SHP77 treated with DMSO at 0.1 percent for 48 hours (cell line): ENCODE results near the gene C1QTNF8.

ENCODE experiments used
- DNase-seq: peaks from one replicate; lab custom pipeline; 2025; lab: John Stamatoyannopoulos, UW

C1QTNF8 gene

DNA sequence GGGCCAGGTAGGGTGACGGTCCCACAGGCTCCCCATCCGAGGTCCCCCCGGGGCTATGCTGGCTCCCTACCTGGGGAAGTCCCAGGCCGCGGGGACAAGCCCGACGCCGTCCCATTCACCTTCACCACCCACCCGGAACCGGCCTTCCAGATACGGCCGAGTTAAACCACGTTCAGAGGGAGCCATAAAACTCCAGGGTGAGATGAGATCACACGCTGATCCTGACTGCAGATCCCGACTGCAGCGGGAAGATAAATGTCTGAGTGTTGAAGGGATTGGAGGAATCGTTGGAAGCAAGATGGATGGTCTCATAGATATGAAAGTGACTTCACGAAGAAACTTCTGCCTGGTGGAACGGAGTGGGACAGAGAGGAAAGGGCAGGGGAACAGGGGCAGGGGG, 13.6 kb upstream of the C1QTNF8 start:
- no peak for DNase-seq

- DNase-seq = no peak
Observed at GRCh38 chr16:1108299-1109252, 12.5 kb upstream of the C1QTNF8 start.

DNA sequence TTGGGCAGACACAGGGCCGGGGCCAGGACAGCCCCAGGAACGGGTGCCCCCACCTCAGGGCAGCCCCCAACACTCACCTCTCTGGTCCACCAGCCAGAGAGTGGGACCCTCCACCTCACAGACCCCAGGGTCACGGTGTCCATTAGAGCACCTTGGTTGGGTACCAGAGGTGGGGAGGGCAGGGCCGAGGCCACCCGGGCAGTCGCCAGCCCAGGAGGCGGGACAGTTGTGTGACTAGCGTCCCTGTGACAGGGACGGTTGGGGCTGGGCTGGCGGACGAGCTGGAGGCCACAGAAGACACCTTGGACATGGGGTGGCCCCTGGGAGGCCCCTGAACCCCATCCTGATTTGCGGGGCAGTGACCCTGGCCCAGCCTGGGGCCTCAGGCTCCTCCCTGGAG, 11.7 kb upstream of the C1QTNF8 start:
- no peak for DNase-seq

DNA sequence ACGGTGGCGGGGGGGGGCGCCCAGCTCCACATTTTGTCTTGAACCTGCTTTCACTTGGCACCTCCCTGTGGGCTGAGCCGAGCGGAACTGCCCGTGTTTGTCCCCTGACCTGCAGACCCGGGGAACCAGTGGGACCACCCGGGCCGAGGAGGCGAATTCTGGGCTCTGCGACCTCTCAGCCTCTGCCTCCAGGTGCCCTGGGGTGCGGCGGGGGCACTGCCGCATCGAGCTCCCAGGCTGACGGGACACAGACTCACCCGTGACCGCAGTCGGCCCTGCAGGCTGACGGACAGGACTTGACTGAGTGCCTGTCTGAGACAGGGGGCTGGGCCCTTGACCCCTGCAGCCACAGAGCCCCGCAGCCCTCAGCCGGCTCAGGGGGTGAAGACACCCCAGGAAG, 11.1 kb upstream of the C1QTNF8 start:
- DNase-seq = no peak

- DNase-seq = no peak
Observed at GRCh38 chr16:1106659-1107058, 10.6 kb upstream of the C1QTNF8 start.

DNA sequence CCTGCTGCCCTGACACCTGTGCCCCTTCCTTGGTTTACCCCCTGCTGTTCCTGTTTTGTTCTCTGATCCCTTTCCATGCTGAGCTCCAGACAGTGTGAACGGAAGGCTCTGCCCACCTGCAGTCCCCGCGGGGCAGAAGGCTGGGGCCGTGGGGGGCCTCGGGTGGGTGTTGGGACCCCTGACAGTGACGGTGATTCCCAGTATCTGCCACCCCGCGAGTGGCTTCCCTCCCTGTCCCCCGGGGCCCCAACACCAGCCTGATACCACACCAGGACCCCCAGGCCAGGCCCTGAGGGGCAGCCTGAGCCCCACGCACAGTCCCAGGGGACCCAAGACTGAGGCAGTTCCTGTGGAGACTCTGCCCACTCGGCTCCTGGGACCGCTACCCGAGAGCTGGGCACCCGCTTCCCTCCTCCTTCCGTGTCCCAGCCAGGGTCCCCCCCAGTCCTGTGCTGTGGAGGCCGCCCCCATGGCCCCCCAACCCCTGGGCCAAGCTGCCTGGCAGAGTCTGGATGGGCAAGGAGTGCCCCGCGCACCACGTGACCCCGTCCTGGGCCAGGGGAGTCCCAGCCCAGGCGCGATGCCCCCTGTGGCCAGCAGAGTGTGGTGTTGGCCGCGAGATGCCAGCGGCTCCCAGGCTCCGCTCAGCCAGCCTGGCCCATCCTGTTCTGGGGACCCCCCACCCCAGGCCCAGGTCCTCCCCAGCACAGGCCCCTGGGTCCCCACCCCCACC, 10.0 kb upstream of the C1QTNF8 start:
- no peak for DNase-seq

DNA sequence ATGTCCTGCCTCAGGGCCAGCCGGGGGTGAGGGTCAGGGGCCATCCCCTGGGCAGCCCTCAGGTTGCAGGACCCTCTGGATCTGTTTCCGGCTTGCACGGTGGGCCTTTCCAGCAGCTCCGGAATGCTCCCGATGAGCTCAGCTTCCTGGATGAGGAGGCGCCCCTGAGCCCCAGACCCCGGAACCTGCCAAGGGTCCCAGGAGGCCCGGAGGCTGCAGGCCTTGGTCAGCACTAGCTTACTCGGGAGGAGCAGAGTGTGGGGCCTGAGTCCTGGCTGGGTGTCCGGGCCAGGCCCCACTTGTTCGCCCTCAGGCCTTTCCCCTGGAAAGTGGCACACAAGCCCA, 7.6 kb upstream of the C1QTNF8 start:
- DNase-seq = no peak

- DNase-seq = no peak
Observed at GRCh38 chr16:1102921-1103635, 7.0 kb upstream of the C1QTNF8 start.

DNA sequence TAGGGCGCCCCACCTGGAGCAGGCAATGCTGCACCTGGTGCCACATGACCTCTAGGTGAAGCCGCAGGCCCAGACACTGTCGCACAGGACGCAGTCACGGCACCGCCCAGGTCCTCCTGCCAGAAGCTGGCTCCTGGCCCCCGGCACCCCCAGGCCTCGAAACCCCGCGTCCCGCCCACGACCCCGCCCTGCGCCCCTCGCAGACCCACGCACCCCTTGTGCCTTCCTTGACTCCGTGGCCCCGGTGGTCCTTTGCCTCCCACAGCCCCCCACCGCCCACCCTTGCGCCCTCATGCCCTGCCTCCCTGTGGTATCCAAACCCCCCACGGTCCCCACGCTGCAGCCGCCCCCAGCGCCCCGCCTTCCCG, 6.3 kb upstream of the C1QTNF8 start:
- DNase-seq = no peak

- DNase-seq = no peak
Observed at GRCh38 chr16:1101573-1102332, 5.7 kb upstream of the C1QTNF8 start.

DNA sequence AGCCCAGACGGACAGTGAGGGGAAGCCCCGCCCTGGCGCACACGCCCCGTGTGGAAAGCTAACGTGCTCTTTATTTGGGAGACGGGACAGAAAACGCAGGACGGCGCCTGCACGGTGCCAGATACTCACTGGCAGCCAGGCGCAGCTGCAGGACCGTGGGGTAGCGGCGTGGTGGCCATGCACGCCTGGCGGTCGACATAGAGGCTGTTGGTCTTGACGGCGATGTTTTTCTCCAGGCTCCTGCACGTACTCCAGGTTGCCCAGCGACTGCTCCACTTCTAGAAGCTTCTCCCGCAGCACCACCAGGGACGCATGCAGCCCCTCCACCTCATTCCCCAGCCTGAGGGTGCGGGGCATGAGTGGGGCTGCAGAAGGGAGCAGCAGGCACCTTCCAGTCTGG, 5.1 kb upstream of the C1QTNF8 start:
- no peak for DNase-seq

DNA sequence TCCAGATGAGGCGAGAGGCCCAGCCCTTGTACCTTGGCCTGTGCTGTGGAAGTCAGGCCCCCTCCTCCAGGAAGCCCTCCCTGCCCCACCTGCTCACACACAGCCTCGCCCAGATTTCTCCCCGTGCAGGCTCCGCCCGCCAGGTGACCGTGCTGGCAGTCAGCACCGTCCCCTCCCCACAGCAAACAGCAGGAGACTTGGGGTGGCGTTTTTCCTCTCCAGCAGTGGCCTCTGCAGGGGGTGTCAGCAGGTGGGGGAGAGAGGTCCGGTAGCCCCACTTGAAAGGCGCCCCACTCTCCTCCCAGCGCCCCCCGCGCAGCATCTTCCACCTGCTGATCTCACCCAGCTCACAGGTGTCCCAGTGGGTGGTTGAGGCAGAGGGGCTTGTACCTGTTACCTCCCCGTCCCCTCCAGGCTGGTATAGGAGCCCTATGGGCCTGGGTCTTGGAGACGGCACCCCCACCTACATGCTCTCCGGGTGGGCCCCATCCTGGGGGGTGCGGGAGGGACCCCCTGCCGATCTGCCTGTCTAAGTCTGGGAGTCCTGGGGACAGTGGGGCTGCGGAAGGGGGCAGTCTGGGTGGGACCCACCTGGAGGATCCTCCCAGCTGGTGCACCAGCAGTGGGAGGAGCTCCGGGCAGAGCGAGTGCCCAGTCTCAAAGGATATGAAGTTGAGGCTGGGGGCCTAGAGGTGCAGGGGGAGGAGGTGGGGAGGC, 4.2 kb upstream of the C1QTNF8 start:
- no peak for DNase-seq

DNA sequence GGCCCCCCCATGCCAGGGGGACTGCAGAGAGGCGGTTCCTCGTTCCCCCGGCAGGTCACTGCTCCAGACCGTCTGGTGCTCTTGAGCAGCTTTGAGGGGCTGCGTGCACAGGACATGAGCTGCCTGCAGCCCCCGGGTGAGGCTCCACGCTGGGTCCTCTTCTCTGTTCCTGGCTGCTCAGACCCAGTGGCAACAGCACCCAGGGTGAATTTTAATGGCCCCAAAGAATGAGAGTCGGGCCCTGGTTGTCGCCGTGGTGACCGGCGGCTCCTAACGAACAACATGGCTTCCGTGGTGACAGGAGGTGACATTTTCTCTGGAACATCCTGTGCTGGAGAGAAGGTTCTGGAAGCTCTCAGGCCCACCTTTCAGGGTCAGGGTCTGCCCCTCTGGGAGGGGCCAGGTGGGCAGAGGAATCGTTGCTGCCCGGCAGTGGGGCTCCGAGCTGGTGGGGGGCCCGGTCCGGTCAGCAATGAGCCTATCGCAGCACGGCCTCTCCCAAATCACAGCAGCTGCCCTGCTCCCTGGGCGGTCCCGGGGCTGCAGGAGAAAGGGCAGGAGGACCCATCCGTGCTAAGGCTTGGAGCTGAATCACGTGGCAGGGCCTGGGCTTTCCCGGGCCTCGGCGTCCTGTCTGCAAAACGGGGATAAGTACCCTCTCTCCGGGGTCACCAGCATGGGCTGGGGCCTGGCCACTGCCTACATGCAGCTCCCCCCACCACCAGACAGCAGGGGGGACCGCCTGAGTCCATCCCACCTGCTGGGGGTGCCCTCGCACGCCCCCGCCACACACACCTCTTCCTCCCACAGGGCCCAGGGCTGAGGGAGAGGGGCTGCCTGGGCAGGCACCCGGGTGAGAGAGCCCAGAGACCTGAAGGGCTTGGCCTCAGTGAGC, 3.4 kb upstream of the C1QTNF8 start:
- DNase-seq = no peak

DNA sequence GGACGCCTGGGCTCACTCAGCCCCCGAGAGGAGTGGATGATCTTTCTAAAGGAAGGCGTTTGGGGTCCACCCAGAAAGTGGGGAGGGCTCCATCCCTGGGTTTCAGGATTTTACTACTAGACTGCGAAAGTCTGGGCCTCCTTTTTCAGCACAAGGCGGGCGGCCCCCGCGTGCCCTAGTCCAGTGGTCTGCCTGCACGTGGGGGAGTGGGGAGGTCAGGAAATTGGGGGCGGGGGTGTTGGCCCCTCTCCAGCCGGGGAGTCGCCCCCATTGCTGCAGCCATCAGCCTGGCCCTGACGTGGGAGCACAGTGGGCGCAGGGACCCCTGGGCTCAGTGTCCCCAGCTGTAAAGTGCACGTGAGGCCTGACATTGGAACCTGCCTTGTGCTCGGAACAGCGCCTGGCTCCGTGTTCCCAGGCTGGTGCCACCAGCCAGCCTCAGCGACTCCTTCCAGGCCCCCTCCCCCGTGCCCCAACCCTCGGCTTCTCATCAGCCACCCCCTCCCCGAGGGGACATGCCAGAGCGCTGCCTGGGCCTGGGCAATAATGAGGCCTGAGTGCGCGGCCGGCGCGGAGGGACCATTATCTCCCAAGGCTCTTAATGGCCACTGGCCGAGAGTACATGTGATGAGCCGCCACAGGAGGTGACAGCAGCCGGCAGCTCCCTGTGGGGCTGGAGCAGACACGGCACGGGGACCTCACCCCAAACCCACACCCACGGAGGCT, 2.4 kb upstream of the C1QTNF8 start:
- no peak for DNase-seq

- DNase-seq = no peak
Observed at GRCh38 chr16:1097800-1098199, 1.8 kb upstream of the C1QTNF8 start.

- no peak for DNase-seq
Observed at GRCh38 chr16:1097156-1097555, 1.1 kb upstream of the C1QTNF8 start.

- no peak for DNase-seq
Observed at GRCh38 chr16:1095450-1096168, 435 bp downstream of the C1QTNF8 start.

DNA sequence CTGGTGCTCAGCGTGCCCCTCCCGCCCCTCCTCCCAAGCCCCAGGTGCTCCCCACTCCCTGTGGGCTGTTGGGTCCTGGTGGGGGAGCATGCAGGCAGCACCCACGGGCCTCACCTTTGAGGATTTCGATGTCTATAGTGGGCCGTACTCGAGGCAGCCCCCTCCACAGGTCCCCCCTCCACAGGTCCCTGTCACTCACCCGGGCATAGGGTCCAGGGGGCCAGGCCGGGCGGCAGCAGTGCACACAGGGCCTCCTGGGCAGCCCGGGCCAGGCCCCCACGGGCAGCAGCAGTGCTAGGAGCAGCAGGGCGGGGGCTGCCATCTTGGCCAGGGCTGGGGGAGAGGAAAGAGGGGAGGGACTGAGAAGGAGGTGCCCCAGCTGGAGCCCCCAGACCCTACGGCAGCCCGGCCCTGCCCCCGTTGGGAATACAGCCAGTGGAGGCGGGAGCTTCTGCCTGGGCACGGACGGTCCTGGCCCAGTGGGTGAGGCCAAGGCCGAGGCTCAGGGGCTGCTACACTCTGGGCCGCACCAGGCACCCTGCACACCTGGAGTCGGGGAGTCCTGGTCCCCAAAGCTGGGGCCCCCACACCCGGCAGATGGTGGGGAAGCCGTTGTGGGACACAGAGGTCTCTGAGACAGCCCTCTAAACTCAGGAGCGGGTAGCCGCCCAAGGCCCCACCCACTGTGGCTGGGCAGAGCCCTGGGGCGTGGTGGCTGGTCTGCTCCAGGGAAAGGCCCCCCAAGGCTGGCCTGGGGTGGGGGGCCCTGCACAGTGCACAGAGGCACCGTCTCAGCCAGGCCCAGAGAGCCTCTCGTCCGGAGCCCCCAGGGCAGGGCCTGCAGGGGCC, 1.2 kb downstream of the C1QTNF8 start:
- DNase-seq = no peak
